HG03139 (cell line): ENCODE data around the gene GPR135.
"Not testable (repeated sequence)": the region's sequence is repeated elsewhere in the genome, so short reads cannot be mapped to it uniquely, and the experiment has no call there.

Experiments
- ATAC-seq: cut with Tn5 transposase; IDR thresholded peaks from one replicate; pipeline ENCODE4 v1.9.1; 2021; ENCODE audit not compliant: unreplicated experiment

GPR135 gene

DNA sequence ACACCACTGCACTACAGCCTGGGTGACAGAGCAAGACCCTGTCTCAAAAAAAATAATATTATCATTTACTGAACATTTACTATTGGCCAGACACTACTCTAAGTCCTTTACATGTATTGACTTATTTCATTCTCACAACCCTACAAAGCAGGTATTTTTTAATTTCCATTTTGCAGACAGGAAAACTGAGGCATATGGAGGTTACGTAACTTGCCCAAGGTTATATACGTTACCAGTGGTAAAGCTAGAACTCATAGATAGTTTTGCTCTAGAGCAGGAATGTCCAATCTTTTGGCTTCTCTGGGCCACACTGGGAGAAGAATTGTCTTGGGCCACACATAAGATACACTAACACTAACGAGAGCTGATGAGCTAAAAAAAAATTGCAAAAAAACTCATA lies 13.4 kb upstream of the GPR135 start:
- ATAC-seq: no peak

DNA sequence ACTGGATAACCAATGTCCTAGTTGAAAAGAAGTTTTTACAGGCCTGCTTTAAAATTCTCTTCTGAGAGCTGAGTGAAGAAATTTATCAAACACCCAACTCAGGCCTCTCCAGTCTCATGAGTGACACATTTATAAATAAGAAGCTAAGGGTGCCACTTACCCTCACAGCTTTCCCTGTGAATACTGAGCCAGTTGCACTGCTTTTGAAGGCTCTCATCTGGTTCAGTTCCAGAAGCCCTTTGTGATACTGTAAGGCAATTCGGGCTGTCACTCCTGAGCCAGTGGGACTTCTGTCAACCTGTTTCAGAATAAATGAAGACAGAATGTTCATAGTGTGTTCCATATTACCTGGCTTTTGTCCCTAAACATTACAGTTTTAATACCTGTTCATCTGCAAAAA lies 10.5 kb upstream of the GPR135 start:
- no peak for ATAC-seq

DNA sequence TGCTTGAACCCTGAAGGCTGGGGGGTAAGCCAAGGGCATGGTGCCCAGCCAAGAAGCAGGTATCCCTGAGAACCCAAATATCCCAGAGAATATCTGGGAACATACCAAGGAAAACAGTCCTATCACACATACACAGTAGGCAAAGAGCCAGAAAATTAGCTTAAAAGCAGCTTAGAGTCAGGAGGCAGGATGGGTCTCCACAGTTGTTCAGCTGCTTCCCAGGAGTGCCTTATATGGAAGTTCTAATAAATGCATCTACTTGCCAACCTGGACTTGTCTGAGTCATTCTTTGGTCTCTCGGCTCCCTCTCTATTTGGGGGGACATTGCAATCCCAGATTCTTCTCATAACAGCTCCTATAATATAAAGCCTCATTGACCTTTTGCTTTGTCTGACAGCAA lies 9.0 kb upstream of the GPR135 start:
- no peak for ATAC-seq

DNA sequence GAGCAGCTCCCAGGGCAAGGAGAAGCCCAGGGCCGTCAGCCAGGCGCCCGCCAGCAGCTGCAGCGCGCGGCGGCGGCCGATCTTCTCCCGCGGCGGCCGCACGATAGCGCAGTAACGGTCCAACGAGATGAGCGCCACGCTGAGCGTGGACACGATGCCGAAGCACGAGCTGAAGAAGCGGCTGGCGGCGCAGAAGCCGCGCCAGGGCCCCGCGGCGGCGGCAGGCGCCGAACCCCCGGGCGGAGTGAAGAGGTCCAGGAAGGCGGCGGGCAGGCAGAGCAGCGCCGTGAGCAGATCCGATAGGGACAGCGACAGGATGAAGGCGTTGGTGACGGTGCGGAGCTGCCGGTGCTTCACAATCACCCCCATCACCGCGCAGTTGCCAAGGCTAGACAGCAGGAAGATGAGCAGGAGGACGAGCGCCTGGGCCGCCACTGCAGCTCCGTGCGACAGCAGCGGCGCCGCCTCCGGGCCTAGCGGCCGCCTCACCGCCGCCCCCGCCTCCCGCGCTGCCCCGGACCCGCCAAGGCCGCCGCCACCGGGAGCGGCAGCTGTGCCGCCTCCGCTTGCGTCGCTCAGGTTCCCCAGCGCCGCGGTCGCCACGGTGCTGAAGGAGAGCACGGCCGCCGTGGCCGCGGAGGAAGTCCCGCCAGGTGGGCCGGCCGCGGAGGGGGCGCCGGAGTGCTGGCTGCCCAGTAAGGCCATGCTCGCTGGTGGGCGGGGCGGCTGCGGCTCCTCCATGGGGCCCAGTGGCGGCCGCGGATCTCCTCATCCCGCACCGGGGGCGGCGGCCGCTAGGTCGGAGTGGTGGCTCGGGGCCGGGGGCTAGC lies 479 bp downstream of the GPR135 start:
- ATAC-seq: peak; percentile 49

DNA sequence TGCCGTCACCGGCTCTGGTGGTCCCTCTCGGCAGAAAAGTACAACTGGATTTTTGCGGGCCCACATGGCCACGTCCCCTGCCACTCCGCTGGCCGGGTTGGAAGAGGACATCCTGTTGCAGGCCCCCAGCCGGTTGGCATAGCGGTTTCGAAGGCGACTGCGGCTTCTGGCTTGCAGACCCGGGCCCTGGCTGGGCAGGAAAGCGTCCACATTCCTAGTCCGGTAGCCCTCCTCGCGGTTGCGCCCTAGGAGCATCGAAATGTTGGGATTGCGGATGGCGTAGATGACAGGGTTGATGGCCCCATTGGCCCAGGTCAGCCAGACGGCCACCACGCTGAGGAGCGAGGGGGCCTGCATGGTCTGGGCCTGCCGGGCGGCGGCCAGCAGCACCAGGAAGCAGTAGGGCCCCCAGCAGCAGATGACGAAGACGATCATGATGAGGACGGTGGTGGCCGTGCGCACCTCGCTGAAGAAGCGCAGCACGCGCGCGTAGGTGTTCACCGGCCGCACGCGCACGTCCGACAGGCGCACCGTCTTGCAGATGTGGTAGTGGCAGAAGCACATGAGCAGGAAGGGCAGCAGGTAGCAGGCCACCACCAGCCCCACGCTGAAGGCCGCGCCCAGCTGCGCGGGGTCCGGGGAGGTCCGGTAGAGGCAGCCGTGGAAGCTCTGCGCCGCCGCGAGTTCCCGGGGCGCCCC lies 1.2 kb downstream of the GPR135 start:
- no peak for ATAC-seq

DNA sequence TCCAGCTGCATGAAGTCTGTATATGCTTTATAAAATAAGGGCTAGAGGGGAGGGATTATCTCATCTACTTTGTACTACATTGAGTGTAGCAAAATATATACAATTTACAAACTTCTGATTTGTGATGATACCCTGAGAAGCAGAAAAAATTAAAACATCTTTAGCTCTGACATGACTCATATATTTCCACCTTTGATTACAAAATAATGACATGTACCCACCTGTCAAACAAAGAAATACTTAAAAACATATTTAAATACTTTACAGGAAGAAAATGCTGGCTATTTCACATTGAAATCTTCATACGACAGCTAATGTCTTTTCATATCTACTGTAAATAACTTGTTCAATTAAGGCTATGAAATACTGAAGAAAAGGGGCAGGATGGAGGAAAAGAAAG lies 3.3 kb downstream of the GPR135 start:
- ATAC-seq: no peak

DNA sequence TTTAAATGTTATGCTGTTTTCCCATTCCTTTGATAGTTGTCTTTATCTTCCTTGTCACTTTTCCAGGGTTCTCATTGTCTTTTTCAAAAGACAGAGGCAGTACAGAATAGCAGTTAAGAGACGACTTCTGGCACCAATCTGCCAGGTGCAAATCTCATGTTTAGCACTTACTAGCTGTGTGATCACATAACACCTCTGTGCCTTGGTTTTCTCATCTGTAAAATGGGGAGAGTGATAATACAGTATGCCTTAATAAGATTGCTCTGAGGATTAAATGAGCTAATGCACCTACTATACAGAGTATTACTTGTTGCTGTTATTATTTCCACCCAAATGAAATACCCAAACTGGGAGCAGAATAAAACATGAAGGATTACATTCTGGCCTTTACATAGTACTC lies 4.8 kb downstream of the GPR135 start:
- ATAC-seq: no peak

DNA sequence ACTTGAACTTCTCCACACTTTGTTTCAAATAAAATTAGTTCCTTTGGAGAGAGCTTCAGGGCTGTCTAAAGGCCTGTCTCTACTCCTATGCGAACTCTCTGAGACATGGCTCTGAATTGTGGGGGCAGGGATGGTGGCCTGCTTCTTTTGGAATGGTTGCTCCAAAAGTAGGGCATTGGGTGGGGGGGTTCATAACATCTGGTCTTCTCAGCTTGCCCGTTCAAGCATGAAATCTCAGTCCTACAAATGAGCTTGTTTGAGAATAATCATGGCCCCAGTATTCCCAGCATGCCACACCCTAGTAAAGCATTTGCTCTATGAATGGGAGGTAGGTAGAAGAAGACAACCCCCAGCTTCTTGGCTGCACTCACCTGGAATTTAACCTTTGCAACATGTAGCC lies 6.7 kb downstream of the GPR135 start:
- no peak for ATAC-seq

DNA sequence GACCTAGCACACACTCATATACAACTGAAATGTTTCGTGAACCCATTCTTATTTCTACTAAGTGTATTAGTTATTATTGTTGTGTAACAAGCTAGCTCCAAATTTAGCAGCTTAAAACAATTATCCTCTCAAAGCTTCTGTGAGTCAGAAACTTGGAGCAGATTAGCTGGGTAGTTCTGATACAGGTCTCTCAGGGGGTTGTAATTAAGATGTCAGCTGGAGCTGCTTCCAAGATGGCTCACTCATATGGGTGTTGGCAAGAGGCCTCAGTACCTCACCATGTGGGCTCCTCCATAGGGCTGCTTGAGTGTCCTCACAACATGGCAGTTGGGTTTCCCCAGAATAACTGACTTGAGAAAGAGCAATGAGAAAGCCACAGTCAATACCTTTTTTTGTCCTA lies 9.8 kb downstream of the GPR135 start:
- ATAC-seq: no peak

DNA sequence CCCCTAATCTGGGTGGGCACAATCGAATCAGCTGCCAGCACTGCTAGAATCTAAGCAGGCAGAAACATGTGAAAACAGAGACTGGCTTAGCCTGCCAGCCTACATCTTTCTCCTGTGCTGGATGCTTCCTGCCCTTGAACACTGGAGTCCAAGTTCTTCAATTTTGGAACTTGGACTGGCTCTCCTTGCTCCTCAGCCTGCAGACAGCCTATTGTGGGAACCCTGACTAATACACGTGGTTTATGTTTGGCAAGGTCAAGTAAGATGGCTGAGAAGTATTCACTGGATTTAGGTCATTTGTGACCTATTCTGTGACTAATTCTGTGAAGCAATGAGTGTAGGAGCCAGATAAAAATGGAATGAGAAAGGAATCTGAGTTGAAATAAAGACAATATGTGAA lies 11.0 kb downstream of the GPR135 start:
- no peak for ATAC-seq

DNA sequence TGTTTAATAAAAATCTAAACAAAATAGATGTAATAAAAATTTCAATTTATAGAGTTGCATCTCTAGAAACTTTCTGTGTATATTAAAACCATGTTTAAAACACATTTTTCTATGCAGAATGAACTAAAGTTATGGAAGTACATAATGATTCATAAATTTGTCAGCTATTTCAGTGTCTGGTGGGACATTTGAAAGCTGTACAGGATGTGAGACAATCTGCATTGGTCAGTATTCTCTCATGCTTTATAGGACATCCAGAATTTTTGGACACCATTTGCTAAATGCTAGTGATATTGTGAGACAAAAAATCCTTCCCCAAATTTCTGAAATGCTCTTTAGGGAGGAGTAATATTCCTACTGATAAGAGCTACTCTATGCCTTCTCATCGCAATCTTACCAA lies 13.3 kb downstream of the GPR135 start:
- no peak for ATAC-seq

DNA sequence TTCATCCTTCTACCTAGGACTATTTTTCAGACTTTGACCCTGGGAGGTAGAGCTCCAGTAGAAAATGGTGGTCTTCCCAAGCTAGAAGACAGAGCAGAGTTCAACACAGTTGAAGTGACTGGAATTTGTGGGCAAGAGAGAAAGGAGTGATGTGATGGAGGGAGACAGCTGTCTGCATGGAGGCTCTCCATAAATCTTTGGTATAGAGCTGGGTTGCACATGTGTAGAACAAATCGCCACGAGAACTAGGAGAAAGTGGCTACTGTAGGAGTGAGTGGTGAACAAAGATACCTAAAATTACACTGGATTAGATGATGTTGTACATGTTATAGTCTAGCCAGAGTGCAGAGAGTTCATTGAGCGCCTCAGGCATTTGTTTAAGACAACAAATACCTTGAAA lies 14.5 kb downstream of the GPR135 start:
- ATAC-seq: no peak

DNA sequence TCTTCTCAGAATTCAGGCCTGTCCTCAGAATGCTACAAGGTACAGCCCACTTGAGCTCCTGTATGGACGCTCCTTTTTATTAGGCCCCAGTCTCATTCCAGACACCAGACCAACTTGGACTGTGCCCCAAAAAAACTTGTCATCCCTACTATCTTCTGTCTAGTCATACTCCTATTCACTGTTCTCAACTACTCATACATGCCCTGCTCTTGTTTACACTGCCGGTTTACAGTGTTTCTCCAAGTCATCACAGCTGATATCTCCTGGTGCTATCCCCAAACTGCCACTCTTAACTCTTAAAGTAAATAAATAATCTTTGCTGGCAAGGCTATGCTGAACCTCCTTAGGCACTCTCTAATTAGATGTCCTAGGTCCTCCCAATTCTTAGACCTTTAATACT lies 16.5 kb downstream of the GPR135 start:
- ATAC-seq: not testable (repeated sequence)

DNA sequence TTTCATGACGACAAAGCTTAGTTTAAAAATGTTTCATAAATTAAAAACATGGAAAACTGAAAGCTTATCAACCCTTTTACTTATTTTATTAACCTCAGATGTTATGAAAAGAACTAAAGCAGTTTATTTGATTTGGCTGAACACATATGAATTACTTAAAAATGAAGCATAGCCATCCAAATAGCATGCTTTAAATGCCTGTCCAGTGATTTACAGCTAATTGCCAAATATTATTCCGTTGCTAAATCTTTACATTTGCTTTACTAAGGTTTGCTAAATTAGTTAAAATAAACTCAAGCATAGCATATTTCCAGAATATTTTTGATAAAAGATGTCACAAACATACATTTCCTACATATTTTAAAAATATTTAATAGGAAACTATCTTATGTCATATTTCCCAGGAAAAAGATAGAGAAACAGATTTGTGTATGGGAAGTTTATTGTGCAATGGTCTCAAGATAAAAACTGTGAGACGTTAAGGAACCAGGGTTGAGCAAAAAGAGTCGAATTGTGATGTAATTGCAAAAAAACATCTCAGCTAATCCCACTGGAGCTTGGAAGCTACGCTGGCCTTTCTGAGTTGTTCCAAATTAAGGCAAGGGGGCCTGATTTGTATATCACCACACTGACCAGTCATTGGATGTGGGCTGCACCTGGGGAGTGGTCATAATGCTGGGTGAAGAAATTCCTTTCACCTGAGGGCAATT lies 25.8 kb downstream of the GPR135 start:
- ATAC-seq: no peak

DNA sequence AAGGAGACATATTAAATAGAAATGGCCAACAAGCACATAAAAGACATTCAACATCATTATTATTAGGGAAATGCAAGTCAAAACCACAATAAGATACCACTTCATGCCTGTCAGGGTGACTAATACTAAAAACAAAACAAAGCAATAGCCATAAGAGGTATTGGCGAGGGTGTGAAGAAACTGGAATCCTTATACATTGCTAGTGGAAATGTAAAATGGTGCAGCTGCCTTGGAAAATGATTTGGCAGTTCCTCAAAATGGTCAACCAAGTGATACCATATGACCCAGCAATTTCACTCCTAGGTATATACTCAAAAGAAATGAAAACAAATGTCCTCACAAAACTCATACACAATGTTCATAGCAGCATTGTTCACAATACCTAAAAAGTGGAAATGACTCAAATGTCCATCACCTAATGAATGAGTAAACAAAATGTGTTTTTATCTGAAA lies 27.0 kb downstream of the GPR135 start:
- ATAC-seq: no peak

DNA sequence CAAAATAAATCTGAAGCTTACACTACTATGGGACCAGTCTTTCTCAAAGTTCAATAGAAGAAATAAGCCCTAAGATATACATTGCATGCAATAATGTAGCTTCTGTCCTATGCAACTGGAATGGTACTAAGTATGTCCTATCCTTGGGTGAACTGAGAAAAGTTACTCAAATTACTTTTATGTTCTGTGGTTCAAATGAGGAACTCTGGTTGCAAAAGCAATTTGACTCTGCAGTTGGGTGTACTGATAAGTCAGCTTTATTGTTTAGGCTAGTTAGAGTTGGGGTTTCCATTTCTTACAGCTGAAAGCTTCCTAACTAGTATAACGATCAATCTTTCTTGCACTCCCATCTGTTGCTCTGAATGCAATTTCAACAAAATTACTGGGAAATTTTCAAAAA lies 29.2 kb downstream of the GPR135 start:
- ATAC-seq: no peak

DNA sequence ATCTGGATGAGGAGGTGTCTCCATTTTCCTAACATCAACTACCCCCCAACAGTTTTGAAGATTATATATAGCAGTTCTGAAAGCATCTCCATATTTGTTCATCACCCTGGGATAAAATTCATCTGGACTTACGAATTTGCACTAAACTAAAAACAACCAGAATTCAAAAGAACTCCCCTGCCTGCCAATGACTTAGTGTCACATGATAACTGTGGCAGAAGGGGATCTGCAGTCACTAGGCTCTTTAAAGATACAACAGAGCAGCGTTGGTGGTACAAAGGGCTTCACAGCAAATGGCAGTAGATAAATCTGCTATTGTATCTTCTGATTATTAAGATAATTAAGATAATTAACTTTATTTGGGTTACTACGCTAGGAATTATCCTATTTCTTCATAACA lies 30.1 kb downstream of the GPR135 start:
- ATAC-seq: no peak

DNA sequence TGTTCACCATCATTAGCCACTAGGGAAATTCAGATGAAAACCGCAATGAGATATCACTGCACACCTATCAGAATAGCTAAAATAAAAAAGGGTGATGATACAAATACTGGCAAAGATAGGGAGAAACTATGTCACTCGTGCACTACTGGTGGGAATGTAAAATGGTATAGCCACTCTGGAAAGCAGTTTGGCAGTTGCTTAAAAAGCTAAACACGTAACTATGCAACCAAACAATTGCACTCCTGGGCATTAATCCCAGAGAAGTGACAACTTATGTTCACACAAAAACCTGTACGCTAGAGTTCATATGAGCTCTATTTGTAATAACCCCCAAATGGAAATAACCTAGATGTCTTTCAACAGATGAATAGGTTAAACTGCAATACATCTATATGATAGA lies 35.4 kb downstream of the GPR135 start:
- ATAC-seq: no peak

DNA sequence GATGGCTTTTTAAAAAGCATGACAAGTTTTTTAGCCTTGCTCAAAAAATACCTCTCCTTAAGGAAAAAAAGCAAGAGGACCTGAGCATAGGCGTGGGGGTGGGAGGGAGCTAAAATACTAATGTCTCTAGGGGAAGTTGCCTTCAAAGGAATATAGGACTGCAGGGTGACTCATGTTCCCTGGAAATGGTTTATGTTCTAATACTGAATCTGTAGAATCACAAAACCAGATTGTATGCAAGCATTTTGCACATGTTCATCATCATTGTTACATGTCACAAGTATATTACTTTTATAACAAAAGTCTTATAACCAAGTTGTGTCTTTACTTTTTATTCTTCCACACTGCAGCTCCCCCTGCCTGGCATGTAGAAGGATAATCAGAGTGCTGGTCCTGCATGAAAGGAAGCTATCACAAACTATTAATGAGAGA lies 36.6 kb downstream of the GPR135 start:
- ATAC-seq: no peak

DNA sequence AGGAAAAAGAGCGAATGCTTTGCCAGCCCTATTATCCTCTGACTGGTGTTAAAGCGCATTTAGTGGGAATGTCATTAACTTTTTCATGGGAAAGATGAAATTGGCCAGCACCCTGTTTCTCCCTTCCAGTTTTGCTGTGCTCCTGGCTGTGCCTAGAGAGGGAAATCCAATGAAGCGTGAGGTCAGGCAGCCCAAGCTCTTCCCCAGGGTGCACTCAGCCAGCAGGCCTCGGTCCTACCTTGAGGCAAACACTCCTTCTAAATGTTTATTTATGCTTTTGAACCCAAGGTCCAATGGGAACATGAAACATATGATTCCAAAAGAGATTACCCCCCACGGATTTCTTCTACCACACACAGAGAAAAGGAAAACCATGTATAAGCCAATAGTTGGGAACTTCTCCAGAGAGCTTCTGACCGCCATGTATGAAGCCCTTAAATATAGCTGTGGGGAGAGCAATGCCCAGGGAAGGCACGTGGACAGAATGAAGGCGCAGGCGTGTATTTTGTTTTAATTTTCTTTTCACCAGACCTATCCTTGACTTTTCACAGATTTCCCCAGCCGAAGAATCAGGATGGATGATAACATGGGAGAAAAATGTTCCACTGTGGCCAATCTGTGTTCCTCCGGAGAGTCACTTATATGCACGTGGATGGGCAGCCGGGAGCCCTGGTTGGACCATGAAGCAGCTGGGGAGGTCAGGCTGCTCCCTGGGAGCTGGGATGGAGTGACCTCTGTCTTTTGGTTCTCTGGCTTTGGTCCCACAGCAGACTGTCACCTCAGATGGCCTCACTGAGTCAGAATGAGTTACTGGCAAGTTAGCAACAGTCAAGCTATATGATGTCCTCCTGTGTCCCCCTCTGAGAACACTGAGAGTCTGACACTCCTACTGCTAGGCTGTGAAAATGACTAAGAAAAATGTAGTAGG lies 37.3 kb downstream of the GPR135 start:
- ATAC-seq: no peak
